NCI-H2196 treated with DMSO at 0.1 percent for 48 hours (cell line): Measurements from ENCODE around the gene HNRNPM.

Source experiments
- DNase-seq: peaks from one replicate; lab custom pipeline; 2025; ENCODE audit not compliant: unreplicated experiment; lab: John Stamatoyannopoulos, UW

The HNRNPM gene

DNA sequence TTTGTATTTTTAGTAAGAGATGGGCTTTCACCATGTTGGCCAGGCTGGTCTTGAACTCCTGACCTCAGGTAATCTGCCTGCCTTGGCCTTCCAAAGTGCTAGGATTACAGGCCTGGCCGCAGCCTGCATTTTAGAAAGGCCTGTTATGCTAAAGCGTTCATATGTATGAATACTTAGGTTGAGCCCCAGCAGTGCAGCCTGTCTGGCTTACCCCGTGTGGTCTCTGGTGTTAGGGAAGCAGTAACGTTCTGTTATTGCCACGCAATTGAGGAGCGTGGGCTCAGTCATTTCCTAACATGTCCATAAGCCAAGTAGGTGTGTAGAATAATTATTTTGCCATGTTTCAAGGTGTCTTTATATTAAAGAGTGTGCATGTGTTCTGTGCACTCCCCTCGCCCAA, 14.3 kb downstream of the HNRNPM start:
- no peak for DNase-seq

GRCh38 chr19:8459520-8460270, 14.9 kb downstream of the HNRNPM start:
- DNase-seq, result no peak

GRCh38 chr19:8460516-8461298, 15.9 kb downstream of the HNRNPM start:
- DNase-seq, result no peak

DNA sequence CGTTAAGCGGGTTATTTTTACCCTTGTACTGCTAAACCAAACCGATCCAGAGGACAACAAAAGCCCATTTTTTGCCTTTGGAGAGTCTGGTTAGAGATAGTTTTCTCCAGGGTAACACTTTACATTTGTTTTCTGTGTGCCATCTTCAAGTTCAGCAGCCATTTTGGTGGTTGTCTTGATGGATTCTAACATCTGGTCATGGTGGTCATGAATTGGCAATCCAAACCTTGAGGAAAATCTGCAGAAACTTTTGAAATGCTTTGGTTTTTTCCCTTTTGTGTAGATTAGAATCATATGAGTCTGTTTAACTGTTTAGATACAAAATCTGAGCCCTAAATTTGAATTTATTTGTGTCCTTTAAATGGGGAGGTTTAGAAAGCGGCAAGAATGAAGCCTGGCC, 16.6 kb downstream of the HNRNPM start:
- no peak for DNase-seq

- no peak for DNase-seq
These were observed 17.1 kb downstream of the HNRNPM start for GRCh38 chr19:8461891-8462290.

DNA sequence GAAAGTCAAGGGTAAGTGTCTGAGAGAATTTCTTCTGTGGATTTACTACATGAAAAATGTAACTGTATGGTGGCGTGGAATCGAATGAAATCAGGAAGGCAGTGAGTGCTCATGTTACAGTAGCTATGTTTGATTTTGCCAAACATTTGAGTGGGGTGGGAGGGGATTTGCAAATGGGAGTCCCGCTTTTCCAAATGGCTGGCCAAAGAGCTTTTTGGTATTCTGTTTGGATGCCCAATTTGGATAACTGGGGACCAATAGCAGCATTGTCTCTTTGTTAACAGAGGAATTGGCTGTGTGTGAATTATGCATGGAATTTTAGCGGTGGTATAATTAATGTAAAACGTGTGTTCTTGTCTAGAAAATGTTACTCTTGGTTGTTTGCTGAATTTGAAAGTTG, 17.8 kb downstream of the HNRNPM start:
- no peak for DNase-seq

DNA sequence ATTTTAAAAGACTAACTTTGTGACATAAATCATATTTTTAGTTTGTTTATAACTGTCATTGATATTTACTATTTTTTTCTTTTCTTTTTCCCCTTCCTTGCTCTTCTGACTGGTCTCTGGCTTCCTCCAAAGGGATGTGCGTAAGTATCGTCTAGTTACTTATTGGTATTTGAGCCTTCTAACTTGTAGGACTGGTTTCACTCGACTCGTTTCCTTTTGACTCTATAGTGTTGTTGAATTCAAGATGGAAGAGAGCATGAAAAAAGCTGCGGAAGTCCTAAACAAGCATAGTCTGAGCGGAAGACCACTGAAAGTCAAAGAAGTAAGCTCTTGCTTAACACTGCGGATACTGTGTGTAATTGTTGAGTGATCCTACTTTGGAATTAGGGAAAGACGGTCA, 18.6 kb downstream of the HNRNPM start:
- DNase-seq, result no peak

GRCh38 chr19:8466018-8466417, 21.2 kb downstream of the HNRNPM start:
- DNase-seq, result no peak

- DNase-seq, result no peak
These were observed 23.3 kb downstream of the HNRNPM start for GRCh38 chr19:8468124-8468523.

DNA sequence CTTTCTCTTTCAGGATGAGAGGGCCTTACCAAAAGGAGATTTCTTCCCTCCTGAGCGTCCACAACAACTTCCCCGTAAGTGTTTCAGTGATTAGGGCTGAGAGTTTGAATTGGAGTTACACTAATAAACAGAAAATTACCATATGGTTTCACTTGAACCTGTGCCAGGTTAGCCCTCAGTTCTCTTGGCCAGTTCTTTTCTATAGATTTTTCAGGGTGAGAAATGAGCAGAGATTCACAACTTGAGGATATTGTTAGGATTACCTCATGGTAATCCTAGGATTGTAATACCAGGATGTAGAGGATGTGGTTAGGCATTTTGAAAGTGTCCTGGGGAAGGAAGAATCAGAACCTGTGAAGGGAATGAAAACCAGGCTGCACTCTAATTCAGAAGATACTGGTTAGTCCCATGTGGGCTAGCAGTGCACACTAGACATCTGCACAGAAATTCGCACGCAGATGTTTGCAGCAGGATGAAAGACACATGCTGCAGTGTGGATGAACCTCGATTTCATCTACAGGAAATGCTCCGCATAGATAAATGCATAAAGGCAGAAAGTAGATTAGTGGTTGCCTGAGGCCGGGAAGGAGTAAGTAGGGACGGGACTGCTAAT, 24.1 kb downstream of the HNRNPM start:
- no peak for DNase-seq

- no peak for DNase-seq
These were observed 25.0 kb downstream of the HNRNPM start for GRCh38 chr19:8469613-8470368.

GRCh38 chr19:8473648-8474476, 29.1 kb downstream of the HNRNPM start:
- DNase-seq, result no peak

DNA sequence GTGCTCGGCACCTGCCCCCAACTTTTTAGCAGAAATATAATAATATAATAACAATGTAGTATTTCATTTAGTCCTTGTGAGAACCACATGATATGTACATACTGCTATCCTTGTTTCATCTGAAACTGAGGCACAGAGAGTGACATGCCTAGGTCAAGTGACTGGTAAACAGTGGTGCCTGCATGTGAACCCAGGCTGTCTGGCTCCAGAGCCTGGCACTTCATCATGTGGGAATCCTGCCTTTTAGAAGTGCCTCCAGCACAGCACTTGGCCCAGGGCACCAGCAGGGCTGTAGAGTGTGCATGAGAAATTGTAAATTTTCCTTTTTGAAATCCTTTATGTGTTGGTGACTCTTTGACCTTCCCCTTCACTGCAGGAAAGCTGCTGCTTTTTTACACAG, 30.2 kb downstream of the HNRNPM start:
- no peak for DNase-seq

- DNase-seq, result no peak
These were observed 31.7 kb downstream of the HNRNPM start for GRCh38 chr19:8476524-8476923.

- no peak for DNase-seq
These were observed 33.1 kb downstream of the HNRNPM start for GRCh38 chr19:8477889-8478288.

DNA sequence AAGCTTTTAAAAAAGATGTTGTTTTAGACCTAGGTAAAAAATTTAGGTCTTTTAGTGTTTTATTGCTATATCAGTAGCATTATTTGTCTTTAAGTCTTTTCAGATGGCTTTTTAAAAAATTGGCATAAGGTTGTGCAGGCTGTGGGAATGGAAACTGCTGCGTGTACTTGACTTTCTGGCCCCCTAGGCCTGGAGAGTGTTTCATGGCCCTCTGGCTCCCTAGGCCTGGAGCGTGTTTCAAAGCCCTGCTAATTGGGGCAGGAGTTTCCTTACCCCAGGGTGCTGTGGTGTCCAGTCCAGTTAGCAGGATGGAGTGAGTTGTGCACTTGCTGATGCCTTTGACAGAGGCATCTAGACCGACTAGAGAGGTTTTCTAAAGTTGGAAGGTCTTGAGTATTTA, 33.8 kb downstream of the HNRNPM start:
- no peak for DNase-seq

GRCh38 chr19:8481201-8481600, 36.4 kb downstream of the HNRNPM start:
- DNase-seq, result no peak

GRCh38 chr19:8481616-8482015, 36.8 kb downstream of the HNRNPM start:
- DNase-seq, result no peak

DNA sequence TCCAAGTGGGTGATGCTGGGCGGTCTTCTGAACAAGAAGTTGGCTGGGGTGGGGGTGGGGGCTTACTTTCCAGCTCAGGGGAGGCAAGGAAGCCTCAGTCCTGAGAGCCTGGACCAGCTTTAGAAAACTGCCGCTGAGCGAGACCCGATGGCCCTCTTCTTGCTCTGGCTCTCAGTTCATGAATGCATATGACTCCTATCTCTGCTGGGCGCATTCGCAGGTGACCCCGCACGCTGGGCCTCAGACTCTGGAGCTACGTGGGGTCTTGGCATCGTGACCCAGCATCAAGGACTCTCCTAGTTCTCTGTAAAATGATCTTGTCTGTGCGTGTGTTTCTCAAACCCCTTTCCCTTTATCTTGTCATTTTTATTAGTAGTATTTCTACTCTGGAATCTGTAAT, 37.9 kb downstream of the HNRNPM start:
- DNase-seq, result no peak

- no peak for DNase-seq
These were observed 38.4 kb downstream of the HNRNPM start for GRCh38 chr19:8483165-8483564.
